ENCODE data around the gene EARS2.

DNA sequence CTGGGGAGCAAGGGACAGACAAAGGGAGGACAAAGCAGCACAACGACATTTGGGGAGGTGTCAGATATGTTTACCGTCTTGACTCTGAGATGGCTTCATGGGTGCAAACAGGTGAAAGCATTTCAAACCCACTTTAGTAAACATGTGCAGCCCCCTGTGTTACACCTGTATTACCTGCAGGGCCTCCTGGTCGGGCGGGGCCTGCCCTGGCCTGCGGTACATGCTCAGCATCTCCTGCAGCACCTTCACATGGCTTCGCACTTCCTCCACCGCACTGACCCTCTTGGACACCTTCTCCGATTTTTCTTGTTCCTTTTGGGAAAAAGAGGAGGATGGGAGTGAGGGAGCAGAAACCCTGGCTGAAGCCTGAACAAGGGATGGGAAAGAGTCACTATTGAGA, 71.3 kb downstream of the EARS2 start:
- TF ChIP-seq, protein P1, sequence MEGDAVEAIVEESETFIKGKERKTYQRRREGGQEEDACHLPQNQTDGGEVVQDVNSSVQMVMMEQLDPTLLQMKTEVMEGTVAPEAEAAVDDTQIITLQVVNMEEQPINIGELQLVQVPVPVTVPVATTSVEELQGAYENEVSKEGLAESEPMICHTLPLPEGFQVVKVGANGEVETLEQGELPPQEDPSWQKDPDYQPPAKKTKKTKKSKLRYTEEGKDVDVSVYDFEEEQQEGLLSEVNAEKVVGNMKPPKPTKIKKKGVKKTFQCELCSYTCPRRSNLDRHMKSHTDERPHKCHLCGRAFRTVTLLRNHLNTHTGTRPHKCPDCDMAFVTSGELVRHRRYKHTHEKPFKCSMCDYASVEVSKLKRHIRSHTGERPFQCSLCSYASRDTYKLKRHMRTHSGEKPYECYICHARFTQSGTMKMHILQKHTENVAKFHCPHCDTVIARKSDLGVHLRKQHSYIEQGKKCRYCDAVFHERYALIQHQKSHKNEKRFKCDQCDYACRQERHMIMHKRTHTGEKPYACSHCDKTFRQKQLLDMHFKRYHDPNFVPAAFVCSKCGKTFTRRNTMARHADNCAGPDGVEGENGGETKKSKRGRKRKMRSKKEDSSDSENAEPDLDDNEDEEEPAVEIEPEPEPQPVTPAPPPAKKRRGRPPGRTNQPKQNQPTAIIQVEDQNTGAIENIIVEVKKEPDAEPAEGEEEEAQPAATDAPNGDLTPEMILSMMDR (IDR thresholded peaks at IDR 0.05): no peak
- TF ChIP-seq POLR2A (IDR thresholded peaks at IDR 0.05): no peak
